Stimulated activated CD8-positive, alpha-beta memory T cell treated with anti-CD3 and anti-CD28 coated beads, Interleukin-15, amount 100 ng/mL, for 4 hours (primary cell): ENCODE data around the gene U2AF2.
"Not testable (repeated sequence)": the region's sequence is repeated elsewhere in the genome, so short reads cannot be mapped to it uniquely, and the experiment has no call there.

Experiments used
- DNase-seq, 2 donors: peaks; one replicate each; pipeline ENCODE4 v3.0.0-alpha.2; 2020; ENCODE audit warnings: low read depth in 2 of 2

The U2AF2 gene

GRCh38 chr19:55705972-55706371, 51.1 kb downstream of the U2AF2 start:
- no peak for DNase-seq

- DNase-seq: no peak
Observed at GRCh38 chr19:55711719-55712118, 56.9 kb downstream of the U2AF2 start.

DNA sequence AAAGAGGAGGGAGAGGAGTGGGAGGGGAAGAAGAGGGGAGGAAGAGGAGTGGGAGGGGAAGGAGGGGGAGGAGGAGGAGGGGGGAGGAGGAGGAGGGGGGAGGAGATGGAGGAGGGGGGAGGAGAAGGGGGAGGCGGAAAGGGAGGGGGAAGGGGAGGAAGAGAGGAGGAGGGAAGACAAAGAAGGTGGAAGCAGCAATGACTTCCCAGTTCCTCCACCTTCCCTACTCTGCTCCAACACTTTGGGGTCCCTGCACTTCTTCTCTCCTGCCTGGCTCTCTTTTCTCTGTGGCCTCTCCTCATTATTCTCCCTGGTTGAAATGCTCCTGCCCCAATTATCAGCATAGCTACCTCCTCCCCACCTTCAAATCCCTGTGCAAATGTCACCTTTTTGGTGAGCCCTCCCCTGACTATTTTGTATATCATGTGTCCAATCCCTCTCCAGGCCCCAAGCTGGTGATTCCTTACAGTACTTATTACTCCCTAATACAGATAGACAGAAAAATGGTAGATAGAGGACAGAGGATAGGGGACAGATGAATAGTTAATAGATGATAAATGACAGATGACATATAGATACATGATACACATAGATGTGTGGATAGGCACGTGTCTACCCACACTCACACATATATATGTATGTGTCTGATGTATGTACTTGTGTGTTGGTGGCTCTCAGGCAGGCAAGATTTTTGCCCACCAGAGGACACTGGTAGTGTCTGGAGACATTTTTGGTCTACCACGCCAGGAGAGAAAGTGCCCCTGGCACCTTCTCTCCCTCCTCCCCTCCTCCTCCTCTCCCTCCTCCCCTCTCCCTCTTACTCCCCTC, 58.2 kb downstream of the U2AF2 start:
- DNase-seq: no peak

DNA sequence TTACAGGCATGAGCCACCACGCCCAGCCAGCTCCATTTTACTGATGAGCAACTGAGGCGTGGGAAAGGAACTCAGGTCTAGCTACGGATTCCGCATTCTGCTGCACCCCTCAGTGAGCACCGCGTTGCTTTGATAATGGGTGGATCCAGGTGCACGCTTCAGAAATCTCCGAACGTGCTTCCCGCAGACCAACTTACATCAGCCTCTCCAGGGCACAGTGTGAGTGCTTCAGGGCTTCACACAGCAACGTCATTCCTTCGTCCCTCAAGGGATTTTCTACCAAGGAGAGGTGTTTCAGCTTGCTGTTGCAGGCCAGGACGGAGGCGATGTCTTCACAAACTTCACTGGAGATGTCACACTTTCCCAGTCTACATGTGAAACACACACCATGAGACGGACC, 61.7 kb downstream of the U2AF2 start:
- no peak for DNase-seq

DNA sequence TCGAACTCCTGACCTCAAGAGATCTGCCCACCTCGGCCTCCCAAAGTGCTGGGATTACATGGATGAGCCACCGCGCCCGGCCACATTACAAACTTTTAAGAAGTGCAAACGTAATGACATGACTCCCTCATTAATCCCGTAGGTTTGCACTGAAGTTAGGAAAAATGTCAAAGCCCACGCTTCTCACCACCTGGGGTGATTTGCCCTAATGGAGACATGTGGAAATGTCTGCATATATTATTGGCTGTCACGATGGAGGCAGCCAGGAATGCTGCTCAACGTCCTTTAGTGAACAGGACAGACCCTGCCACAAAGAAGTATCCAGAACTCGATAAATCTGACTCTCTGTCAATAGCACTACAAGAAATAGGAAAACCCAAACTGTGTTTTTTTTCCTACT, 62.4 kb downstream of the U2AF2 start:
- DNase-seq: no peak

DNA sequence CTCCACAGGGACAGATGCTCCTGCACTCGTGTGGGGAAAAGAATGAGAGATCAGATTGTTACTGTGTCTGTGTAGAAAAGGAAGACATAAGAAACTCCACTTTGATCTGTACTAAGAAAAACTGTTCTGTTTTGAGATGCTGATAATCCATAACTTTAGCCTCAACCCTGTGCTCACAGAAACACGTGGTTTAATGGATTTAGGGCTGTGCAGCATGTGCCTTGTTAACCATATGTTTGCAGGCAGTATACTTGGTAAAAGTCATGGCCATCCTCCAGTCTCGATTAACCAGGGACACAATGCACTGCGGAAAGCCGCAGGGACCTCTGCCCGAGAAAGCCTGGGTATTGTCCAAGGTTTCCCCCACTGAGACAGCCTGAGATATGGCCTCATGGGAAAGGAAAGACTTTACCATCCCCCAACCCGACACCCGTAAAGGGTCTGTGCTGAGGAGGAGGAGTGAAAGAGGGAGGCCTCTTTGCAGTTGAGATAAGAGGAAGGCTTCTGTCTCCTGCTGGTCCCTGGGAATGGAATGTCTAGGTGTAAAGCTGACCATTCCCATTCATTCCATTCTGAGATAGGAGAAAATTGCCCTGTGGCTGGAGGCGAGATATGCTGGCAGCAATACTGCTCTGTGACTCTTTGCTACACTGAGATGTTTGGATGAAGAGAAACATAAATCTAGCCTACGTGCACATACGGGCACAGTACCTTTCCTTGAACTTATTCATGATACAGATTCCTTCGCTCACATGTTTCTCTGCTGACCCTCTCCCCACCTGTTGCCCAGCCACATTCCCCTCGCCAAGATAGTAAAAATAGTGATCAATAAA, 63.3 kb downstream of the U2AF2 start:
- not testable (repeated sequence) for DNase-seq

GRCh38 chr19:55720214-55720746, 65.4 kb downstream of the U2AF2 start:
- DNase-seq: no peak

DNA sequence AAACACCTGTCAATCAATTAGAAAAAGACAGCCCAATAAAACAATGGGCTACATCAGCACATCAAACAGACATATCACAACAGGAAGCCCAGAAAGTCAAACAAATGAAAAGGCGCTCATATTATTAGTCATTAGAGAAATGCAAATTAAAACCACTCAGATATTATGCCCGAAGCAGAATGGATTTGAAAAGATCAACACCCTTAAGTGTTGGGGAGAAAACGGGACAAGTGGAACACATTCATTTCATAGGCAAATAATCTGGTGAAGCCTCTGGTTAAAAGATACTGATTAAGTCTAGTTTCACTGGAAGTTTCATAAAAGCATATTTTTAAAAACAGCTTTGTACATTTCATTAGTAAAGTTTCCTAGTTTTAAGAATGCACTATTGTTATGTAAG, 66.0 kb downstream of the U2AF2 start:
- no peak for DNase-seq

GRCh38 chr19:55723491-55723890, 68.7 kb downstream of the U2AF2 start:
- DNase-seq: no peak
